ENCODE measurements around the gene TROAP. TPM values are rescaled to one million over a fixed set of nuclear protein-coding genes. Genes with fewer than 3 reads are reported as not detected.

Gene TROAP
- total RNA-seq, 1 donor from 2014 or later, result 46.0 TPM

DNA sequence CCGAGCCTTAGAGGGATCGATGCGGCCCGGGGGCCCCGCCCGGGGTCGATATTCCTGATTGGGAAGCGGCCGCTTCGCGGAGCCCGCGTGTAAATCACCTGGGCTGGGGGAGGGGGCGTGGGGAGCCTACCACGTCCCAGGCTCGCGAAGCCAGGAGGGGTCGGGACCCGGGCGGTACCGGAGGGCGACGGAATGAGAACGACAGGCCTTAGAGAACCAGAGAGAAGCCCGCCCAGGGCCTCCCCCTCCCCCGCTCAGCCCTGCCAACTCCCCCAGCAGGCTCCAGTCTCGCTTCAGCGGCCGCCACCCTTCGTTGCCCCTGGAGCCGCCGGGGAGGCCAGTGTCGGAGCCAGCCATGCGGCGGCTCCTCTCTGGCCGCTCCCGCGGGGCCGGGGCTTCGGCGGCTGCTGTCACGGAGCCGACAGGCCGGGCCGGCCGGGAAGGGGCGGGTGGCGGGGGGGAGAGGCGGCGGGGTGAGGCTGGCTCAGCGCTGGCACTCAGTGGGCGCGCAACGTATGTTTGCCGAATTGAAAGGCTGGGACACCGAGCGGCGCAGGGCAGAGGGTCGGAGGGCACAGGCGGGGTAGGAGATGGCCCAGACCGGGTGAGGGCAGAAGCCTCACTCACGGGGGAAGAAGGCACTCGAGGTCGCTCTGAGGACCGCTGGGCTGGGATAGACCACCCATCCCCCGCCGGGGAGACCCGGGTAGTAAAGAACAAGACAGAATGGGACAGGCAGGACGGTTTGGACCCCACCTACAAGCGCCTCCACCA is 22.2 kb downstream of the TROAP start:
- DNase-seq (ENCODE audit: low spot score), result no peak

GRCh38 chr12:49345825-49346658 is 23.0 kb downstream of the TROAP start:
- Mint-ChIP-seq H3K4me3 (peak overlapping the region; percentile 79), H3K9me3 (no peaks in the 10 kb centered on the region), H3K27ac (no peak overlapping the region), H3K4me1 (ENCODE audit: low read depth) (peaks cover 25% of the 10 kb centered on the region), H3K36me3 (ENCODE audit: low read depth) (no peaks in the 10 kb centered on the region), H3K27me3 (ENCODE audit: insufficient read depth) (peaks cover 63% of the 10 kb centered on the region)
- intact Hi-C loops (cut with micrococcal nuclease), result loop anchor here (1.0 to 2.0 kb wide), 2 partner anchors 9 to 13 kb away; partner anchors contain the start of gene C1QL4
- DNase-seq (ENCODE audit: low spot score), result no peak

More for the DNA sequence above, 22.2 kb downstream of the TROAP start:
- Mint-ChIP-seq H3K4me1 (ENCODE audit: low read depth) (peaks cover 25% of the 10 kb centered on the region), H3K27ac (no peak overlapping the region), H3K4me3 (peak overlapping the region; percentile 47), H3K36me3 (ENCODE audit: low read depth) (no peaks in the 10 kb centered on the region), H3K27me3 (ENCODE audit: insufficient read depth) (peaks cover 68% of the 10 kb centered on the region), H3K9me3 (no peaks in the 10 kb centered on the region)
- intact Hi-C loops (cut with micrococcal nuclease), result no loop called here

DNA sequence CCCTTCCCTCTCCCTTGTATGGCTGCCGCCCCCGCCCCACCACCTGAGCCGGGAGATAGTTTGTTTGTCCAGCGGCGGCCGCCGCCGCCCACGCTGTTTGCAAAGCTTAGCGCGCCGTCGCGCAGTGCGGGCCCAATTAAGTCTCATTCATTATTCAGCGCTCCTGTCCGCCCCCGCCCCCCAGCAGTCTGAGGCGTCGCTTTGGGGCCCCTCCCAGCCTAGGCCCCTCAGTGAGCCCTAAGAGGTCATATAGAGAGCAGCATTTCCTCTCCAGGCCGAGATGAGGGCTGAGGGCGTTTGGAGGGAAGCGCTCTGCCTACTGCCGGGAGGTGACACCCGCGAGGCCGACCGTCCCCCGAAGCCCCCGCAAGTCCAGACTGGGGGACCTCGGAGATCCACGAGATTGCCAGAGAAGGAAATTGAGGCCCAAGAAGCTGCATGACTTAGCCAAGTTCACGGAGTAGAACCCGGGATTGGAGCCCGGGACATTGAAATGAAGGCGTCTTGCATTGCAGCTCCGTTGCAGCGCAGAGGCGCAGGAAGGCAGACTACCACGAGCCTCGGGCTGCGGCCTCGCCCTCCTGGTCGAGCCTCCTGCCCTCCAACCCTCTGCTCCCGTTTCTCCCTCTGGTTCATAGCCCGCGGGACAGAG is 23.7 kb downstream of the TROAP start, which contains the start of gene DNAJC22:
DNAJC22 (plus strand) TSS at position 230 of the 652 bp plus-strand sequence. CDS start 1,985 bp downstream, outside the sequence.
- intact Hi-C loops (cut with micrococcal nuclease), result loop anchor here (1.0 to 2.0 kb wide), 3 partner anchors 9 to 58 kb away; partner anchors contain the start of gene C1QL4
- Mint-ChIP-seq H3K4me3 (peak within 1 kb of the TSS; percentile 79), H3K27me3 (ENCODE audit: insufficient read depth) (peaks cover 61% of the 10 kb centered on the region), H3K9me3 (no peaks in the 10 kb centered on the region), H3K36me3 (ENCODE audit: low read depth) (no peaks in the 10 kb centered on the region), H3K4me1 (ENCODE audit: low read depth) (peaks cover 25% of the 10 kb centered on the region), H3K27ac (peak within 1 kb of the TSS; percentile 45)
- DNase-seq (ENCODE audit: low spot score), result no peak

- peak overlapping the region; percentile 79 for H3K4me3 Mint-ChIP-seq
- no peak overlapping the region for H3K27ac Mint-ChIP-seq
- intact Hi-C loops (cut with micrococcal nuclease), result loop anchor here (1.0 to 2.0 kb wide), 2 partner anchors 15 to 59 kb away; no protein-coding TSS in a partner anchor
- H3K4me1 Mint-ChIP-seq (ENCODE audit: low read depth), result peaks cover 25% of the 10 kb centered on the region
- H3K36me3 Mint-ChIP-seq (ENCODE audit: low read depth), result no peaks in the 10 kb centered on the region
- peak; percentile 69 for DNase-seq (ENCODE audit: low spot score)
- no peaks in the 10 kb centered on the region for H3K9me3 Mint-ChIP-seq
- peaks cover 64% of the 10 kb centered on the region for H3K27me3 Mint-ChIP-seq (ENCODE audit: insufficient read depth)
These were observed 24.5 kb downstream of the TROAP start for GRCh38 chr12:49347311-49348193.

DNA sequence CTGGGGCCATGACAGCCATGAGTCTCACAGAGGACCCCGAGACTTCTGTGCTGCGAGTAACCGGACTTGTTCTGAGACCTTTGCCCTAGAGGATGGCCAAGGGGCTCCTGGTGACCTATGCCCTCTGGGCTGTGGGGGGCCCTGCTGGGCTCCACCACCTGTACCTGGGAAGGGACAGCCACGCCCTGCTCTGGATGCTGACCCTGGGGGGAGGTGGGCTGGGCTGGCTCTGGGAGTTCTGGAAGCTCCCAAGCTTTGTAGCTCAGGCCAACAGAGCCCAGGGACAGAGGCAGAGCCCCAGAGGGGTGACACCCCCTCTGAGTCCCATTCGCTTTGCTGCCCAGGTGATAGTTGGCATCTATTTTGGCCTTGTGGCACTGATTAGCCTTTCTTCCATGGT is 25.7 kb downstream of the TROAP start:
- no peaks in the 10 kb centered on the region for H3K36me3 Mint-ChIP-seq (ENCODE audit: low read depth)
- peaks cover 15% of the 10 kb centered on the region for H3K4me1 Mint-ChIP-seq (ENCODE audit: low read depth)
- DNase-seq (ENCODE audit: low spot score), result no peak
- no peak overlapping the region for H3K27ac Mint-ChIP-seq
- peaks cover 64% of the 10 kb centered on the region for H3K27me3 Mint-ChIP-seq (ENCODE audit: insufficient read depth)
- no peak overlapping the region for H3K4me3 Mint-ChIP-seq
- intact Hi-C loops (cut with micrococcal nuclease), result no loop called here
- H3K9me3 Mint-ChIP-seq, result no peaks in the 10 kb centered on the region

DNA sequence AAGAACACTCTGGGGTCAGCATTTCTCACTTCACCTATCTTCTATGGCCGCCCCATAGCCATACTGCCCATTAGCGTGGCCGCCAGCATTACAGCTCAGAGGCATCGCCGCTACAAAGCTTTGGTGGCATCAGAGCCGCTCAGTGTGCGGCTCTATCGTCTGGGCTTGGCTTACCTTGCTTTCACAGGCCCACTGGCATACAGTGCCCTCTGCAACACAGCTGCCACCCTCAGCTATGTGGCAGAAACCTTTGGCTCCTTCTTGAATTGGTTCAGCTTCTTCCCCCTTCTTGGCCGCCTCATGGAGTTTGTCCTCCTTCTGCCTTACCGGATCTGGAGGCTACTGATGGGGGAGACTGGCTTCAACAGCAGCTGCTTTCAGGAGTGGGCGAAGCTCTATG is 26.2 kb downstream of the TROAP start:
- intact Hi-C loops (cut with micrococcal nuclease), result no loop called here
- H3K27me3 Mint-ChIP-seq (ENCODE audit: insufficient read depth), result peaks cover 59% of the 10 kb centered on the region

GRCh38 chr12:49352351-49352750 is 29.3 kb downstream of the TROAP start:
- no peak for DNase-seq (ENCODE audit: low spot score)
- Mint-ChIP-seq H3K27me3 (ENCODE audit: insufficient read depth) (peaks cover 56% of the 10 kb centered on the region), H3K9me3 (no peaks in the 10 kb centered on the region), H3K4me3 (no peak overlapping the region), H3K36me3 (ENCODE audit: low read depth) (no peaks in the 10 kb centered on the region), H3K27ac (no peak overlapping the region), H3K4me1 (ENCODE audit: low read depth) (peaks cover 2% of the 10 kb centered on the region)
- intact Hi-C loops (cut with micrococcal nuclease), result no loop called here

More for the DNA sequence above, 26.2 kb downstream of the TROAP start:
- Mint-ChIP-seq H3K4me1 (ENCODE audit: low read depth) (peaks cover 15% of the 10 kb centered on the region), H3K4me3 (no peak overlapping the region), H3K9me3 (no peaks in the 10 kb centered on the region), H3K27ac (no peak overlapping the region), H3K36me3 (ENCODE audit: low read depth) (no peaks in the 10 kb centered on the region)
- DNase-seq (ENCODE audit: low spot score), result no peak

- no peak for DNase-seq (ENCODE audit: low spot score)
- Mint-ChIP-seq H3K4me3 (no peak overlapping the region), H3K36me3 (ENCODE audit: low read depth) (no peaks in the 10 kb centered on the region), H3K9me3 (no peaks in the 10 kb centered on the region), H3K4me1 (ENCODE audit: low read depth) (peaks cover 10% of the 10 kb centered on the region), H3K27ac (no peak overlapping the region), H3K27me3 (ENCODE audit: insufficient read depth) (peaks cover 45% of the 10 kb centered on the region)
- intact Hi-C loops (cut with micrococcal nuclease), result loop anchor here (5.0 kb wide), 1 partner anchor 351 kb away; the partner anchor contains the start of gene FMNL3
These were observed 32.9 kb downstream of the TROAP start for GRCh38 chr12:49355913-49356312.

DNA sequence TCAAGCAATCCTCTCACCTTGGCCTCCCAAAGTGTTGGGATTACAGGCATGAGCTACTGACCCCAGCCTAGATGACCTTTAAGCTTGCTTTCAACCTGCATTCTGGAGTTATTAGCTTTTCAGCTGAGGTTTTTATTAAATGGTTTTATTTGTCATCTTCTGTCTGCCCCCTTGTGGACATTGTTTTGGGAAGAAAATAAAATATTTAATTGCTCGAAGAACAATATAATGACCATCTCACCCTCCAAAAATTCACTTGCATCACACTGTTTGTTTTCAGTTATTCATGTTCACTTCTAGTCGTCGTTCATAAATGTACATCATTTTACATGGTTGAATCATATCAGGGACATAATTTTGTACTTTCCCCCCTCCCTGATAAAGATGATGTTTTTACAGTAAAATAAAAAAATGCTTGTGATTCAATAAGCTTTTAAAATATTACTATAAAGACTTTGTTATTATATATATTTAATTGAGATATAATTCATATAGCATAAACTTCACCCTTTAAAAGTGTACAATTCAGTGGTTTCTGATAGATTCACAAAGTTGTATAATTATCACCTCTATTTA is 34.1 kb downstream of the TROAP start:
- H3K27me3 Mint-ChIP-seq (ENCODE audit: insufficient read depth), result peaks cover 37% of the 10 kb centered on the region
- intact Hi-C loops (cut with micrococcal nuclease), result loop anchor here (5.0 kb wide), 1 partner anchor 350 kb away; the partner anchor contains the start of gene FMNL3

DNA sequence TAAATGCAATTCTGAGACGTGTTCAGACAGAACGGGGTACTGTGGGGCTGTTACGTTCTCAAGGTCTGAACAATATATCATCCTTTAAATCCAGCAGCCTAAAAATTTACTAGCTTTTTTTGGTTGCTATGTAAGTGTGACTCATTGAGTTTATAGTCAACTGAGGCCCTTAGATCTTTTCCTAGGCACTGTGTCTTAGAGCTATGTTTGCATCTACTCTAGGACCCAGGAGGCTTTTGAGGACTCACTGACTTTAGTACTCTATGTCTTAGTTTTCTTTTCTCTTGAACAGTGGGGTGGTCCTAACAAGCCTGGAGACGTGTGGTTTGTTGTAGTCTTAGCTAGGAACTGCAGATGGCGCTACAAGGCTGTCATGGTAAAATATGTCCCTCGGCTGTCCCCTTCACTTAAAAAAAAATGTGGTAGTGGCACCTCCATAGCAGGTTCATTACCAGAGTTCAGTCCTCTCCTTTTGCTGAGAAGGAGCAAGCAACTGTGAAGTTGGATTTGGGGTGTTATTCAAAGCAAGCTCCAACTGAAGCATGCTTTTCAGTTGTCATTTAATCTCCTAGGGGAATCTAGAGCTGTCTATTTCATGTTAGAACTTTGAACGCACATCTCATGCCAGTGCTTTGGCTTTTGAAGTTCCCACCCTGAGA is 35.6 kb downstream of the TROAP start:
- DNase-seq (ENCODE audit: low spot score), result peak; percentile 37
- Mint-ChIP-seq H3K4me3 (no peak overlapping the region), H3K9me3 (no peaks in the 10 kb centered on the region), H3K4me1 (ENCODE audit: low read depth) (peaks cover 10% of the 10 kb centered on the region), H3K27me3 (ENCODE audit: insufficient read depth) (peaks cover 27% of the 10 kb centered on the region), H3K27ac (no peak overlapping the region), H3K36me3 (ENCODE audit: low read depth) (no peaks in the 10 kb centered on the region)
- intact Hi-C loops (cut with micrococcal nuclease), result loop anchor here (1.0 to 5.0 kb wide), 4 partner anchors 156 to 349 kb away; partner anchors contain the start of gene FMNL3

More for the DNA sequence above, 34.1 kb downstream of the TROAP start:
- Mint-ChIP-seq H3K27ac (no peak overlapping the region), H3K36me3 (ENCODE audit: low read depth) (no peaks in the 10 kb centered on the region), H3K9me3 (no peaks in the 10 kb centered on the region), H3K4me1 (ENCODE audit: low read depth) (peaks cover 10% of the 10 kb centered on the region), H3K4me3 (no peak overlapping the region)
- DNase-seq (ENCODE audit: low spot score), result no peak

- no peak for DNase-seq (ENCODE audit: low spot score)
- Mint-ChIP-seq H3K27ac (no peak overlapping the region), H3K9me3 (no peaks in the 10 kb centered on the region), H3K27me3 (ENCODE audit: insufficient read depth) (peaks cover 22% of the 10 kb centered on the region), H3K36me3 (ENCODE audit: low read depth) (no peaks in the 10 kb centered on the region), H3K4me1 (ENCODE audit: low read depth) (peaks cover 10% of the 10 kb centered on the region), H3K4me3 (no peak overlapping the region)
- intact Hi-C loops (cut with micrococcal nuclease), result loop anchor here (5.0 kb wide), 1 partner anchor 348 kb away; the partner anchor contains the start of gene FMNL3
These were observed 36.6 kb downstream of the TROAP start for GRCh38 chr12:49359671-49360070.

Data from activated T-helper 1 cell treated with anti-CD3 and anti-CD28 coated beads, Interleukin-12 subunit alpha, Interleukin-12 subunit beta, Interleukin-2, Interleukin-4 antibody, amounts not matched to agents 30 ng/mL and 10 ng/mL and 1 ng/mL, durations not matched to agents 14 hours and 24 hours and 36 hours (primary cell).